Esophagus squamous epithelium (tissue), 4 donors: ENCODE measurements around the gene TSSK3.

Source experiments
- CTCF ChIP-seq, 6 experiments: fragments of 450-650 bp in 4 of 6; fragments of 200-600 bp in 2 of 6; sonication (generic) in 2 of 6; IDR thresholded peaks; one replicate each; pipeline ENCODE4 v1.5.1; 2016 to 2019; ENCODE audit warnings: antibody characterized with exemption in 6 of 6, mild to moderate bottlenecking in 4 of 6, moderate library complexity in 4 of 6
- POLR2A ChIP-seq, 4 donors: fragments of 450-650 bp; IDR thresholded peaks; one replicate each; pipeline ENCODE4 v1.6.1; 2017; ENCODE audit warnings: antibody characterized with exemption in 4 of 4, mild to moderate bottlenecking in 4 of 4, moderate library complexity in 3 of 4

- no peak for TF ChIP-seq POLR2A (IDR thresholded peaks at IDR 0.05)
- TF ChIP-seq CTCF (IDR thresholded peaks at IDR 0.05): no peak
Measured at GRCh38 chr1:32341971-32342370, 20.4 kb upstream of the TSSK3 start.
